DND-41 (cell line): ENCODE data around the gene ZRANB1.

Experiments used
- ATAC-seq: fragments of 200-7000 bp; cut with Tn5 transposase; 3 replicates; pipeline ENCODE4 v1.9.1; 2021; ENCODE audit warnings: low read depth; ENCODE audit not compliant: insufficient read depth
- DNase-seq: peaks from one replicate; pipeline ENCODE4 v3.0.0-alpha.2; 2020
- H2AFZ ChIP-seq: 2 replicates; pipeline ENCODE4 v1.6.0; 2012; ENCODE audit warnings: low read depth, low read length
- H3K27ac ChIP-seq: 2 replicates; pipeline ENCODE4 v1.5.1; 2012; ENCODE audit warnings: low read length, inconsistent platforms
- H3K27me3 ChIP-seq: fragments of 200-600 bp; sonication (generic); 2 replicates; pipeline ENCODE4 v1.6.0; 2012; ENCODE audit warnings: low read length, mild to moderate bottlenecking, inconsistent platforms; ENCODE audit not compliant: insufficient read depth, poor library complexity
- H3K36me3 ChIP-seq: 2 replicates; pipeline ENCODE4 v1.5.1; 2012; ENCODE audit warnings: low read length, inconsistent platforms; ENCODE audit not compliant: insufficient read depth
- H3K4me1 ChIP-seq: 2 replicates; pipeline ENCODE4 v1.5.1; 2012; ENCODE audit warnings: mild to moderate bottlenecking, low read length; ENCODE audit not compliant: insufficient read depth
- H3K4me2 ChIP-seq: 2 replicates; pipeline ENCODE4 v1.6.0; 2012; ENCODE audit warnings: mild to moderate bottlenecking, moderate library complexity, low read length, inconsistent platforms; ENCODE audit not compliant: insufficient read depth
- H3K4me3 ChIP-seq, 2 experiments: fragments of 200-600 bp in 1 of 2; shearing (Covaris generic) in 1 of 2; 2 replicates each; pipeline ENCODE4 v1.5.1; 2012 to 2016; ENCODE audit warnings: inconsistent platforms in 2 of 2, low read length in 2 of 2, mild to moderate bottlenecking in 2 of 2, low read depth in 1 of 2, moderate library complexity in 1 of 2
- H3K79me2 ChIP-seq: 2 replicates; pipeline ENCODE4 v1.6.0; 2012; ENCODE audit warnings: low read length, inconsistent platforms; ENCODE audit not compliant: insufficient read depth
- H3K9ac ChIP-seq: 2 replicates; pipeline ENCODE4 v1.6.0; 2012; ENCODE audit warnings: low read depth, mild to moderate bottlenecking, inconsistent platforms, low read length, moderate library complexity
- H3K9me3 ChIP-seq: 2 replicates; pipeline ENCODE4 v1.5.1; 2012; ENCODE audit warnings: low read length, moderate library complexity, mild to moderate bottlenecking, inconsistent platforms; ENCODE audit not compliant: insufficient read depth, severe bottlenecking
- H4K20me1 ChIP-seq: 2 replicates; pipeline ENCODE4 v1.6.0; 2012; ENCODE audit warnings: low read length; ENCODE audit not compliant: insufficient read depth
- CTCF ChIP-seq: IDR thresholded peaks from 2 replicates; pipeline ENCODE4 v1.5.1; 2012; ENCODE audit warnings: borderline replicate concordance, low read length, moderate library complexity, mild to moderate bottlenecking; ENCODE audit not compliant: poor library complexity, severe bottlenecking; ENCODE audit errors: extremely low read depth
- EZH2 ChIP-seq: IDR thresholded peaks from 3 replicates; pipeline ENCODE4 v1.6.1; 2012; ENCODE audit warnings: borderline replicate concordance, low read depth, mild to moderate bottlenecking, moderate library complexity, low read length, inconsistent platforms; ENCODE audit not compliant: severe bottlenecking

ZRANB1 gene

GRCh38 chr10:125026036-125026931 lies 84.4 kb downstream of the ZRANB1 start:
- ATAC-seq, result no peak
- Histone ChIP-seq H3K9me3 (no peaks in the 10 kb centered on the region), H4K20me1 (peaks cover 28% of the 10 kb centered on the region), H3K4me2 (no peak overlapping the region), H3K4me3 (no peak overlapping the region), H3K27ac (no peak overlapping the region), H3K36me3 (peaks cover 12% of the 10 kb centered on the region), H3K27me3 (no peaks in the 10 kb centered on the region), H2AFZ (no peak overlapping the region), H3K4me1 (no peaks in the 10 kb centered on the region), H3K9ac (no peak overlapping the region), H3K79me2 (peaks cover 26% of the 10 kb centered on the region)
- DNase-seq, result no peak
- no peak for TF ChIP-seq CTCF
- no peak for TF ChIP-seq EZH2

- Histone ChIP-seq H3K27me3 (no peaks in the 10 kb centered on the region), H3K4me2 (no peak overlapping the region), H3K27ac (no peak overlapping the region), H3K9me3 (no peaks in the 10 kb centered on the region), H2AFZ (no peak overlapping the region), H3K4me3 (no peak overlapping the region), H3K36me3 (peaks cover 8% of the 10 kb centered on the region), H4K20me1 (peaks cover 32% of the 10 kb centered on the region), H3K9ac (no peak overlapping the region), H3K4me1 (no peaks in the 10 kb centered on the region), H3K79me2 (peaks cover 22% of the 10 kb centered on the region)
- DNase-seq (no peak), ATAC-seq (no peak)
- TF ChIP-seq CTCF, result no peak
- TF ChIP-seq EZH2, result no peak
These were observed 85.2 kb downstream of the ZRANB1 start for GRCh38 chr10:125026974-125027735.

GRCh38 chr10:125027871-125028869 lies 86.2 kb downstream of the ZRANB1 start:
- Histone ChIP-seq H3K4me2 (no peak overlapping the region), H3K79me2 (peaks cover 23% of the 10 kb centered on the region), H3K27me3 (no peaks in the 10 kb centered on the region), H3K9me3 (no peaks in the 10 kb centered on the region), H2AFZ (no peak overlapping the region), H3K4me1 (no peaks in the 10 kb centered on the region), H4K20me1 (peaks cover 37% of the 10 kb centered on the region), H3K9ac (no peak overlapping the region), H3K4me3 (no peak overlapping the region), H3K27ac (no peak overlapping the region), H3K36me3 (peaks cover 8% of the 10 kb centered on the region)
- DNase-seq (no peak), ATAC-seq (no peak)
- TF ChIP-seq CTCF (no peak), EZH2 (no peak)
